ENCODE measurements around the gene TMEM178A.

The TMEM178A gene

DNA sequence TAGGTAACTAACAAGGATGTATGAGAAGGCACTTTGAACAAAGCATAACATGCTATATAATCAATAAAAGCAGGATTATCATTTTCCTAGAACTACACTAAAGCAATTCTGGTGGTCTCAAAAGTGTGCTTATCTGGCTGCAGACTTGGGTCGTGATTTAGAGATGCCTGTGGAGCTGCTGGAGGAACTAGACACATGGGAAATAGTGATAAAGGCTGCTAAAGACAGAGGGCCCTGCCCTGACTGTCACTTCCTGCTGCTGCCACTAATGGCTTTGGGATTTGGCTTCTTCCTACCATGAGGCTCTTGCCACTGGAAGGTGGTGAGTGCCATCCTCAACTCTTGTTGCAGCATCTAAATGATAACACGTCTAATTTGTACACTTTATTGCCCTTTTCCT is 22.5 kb downstream of the TMEM178A start:
- DNase-seq, result no peak
- Histone ChIP-seq H3K36me3 (ENCODE audit: control insufficient read depth, insufficient read depth, low read length) (no peaks in the 10 kb centered on the region), H3K9me3 (ENCODE audit: control insufficient read depth, low read length) (no peaks in the 10 kb centered on the region), H3K4me3 (ENCODE audit: insufficient read depth, low read depth, low read length, poor library complexity, severe bottlenecking) (no peak overlapping the region), H3K27ac (ENCODE audit: insufficient read depth, low read length, poor library complexity, severe bottlenecking) (no peak overlapping the region), H3K4me1 (ENCODE audit: control insufficient read depth, insufficient read depth, low read length, poor library complexity, severe bottlenecking) (no peaks in the 10 kb centered on the region), H3K27me3 (replicated peaks; ENCODE audit: control insufficient read depth, insufficient read depth, low read length, poor library complexity, severe bottlenecking) (no peaks in the 10 kb centered on the region)

DNA sequence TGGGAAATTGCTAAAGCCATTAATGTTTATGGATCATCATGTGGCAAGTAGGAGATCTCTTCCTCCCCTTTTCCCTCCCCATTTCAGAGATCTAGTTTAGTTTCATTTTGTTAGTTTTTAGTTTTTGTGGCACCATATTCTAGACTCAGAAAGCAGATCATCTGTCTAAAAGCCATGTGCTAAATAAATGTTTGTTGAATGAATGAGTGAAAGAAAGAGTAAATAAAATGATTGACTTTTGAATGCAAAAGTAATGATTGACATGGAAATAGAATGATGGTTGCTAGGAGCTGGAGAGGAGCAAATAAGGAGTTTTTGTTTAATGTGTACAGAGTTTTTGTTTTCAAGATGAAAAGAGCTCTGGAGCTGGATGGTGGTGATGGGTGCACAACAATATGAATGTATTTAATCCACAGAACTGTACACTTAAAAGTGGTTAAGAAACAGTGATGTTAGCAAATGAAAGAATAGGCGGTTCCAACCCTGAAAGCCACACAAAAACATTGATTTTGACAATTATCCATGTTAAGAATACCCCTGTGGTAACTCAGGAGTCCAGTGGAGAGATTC is 23.6 kb downstream of the TMEM178A start:
- Histone ChIP-seq H3K36me3 (ENCODE audit: control insufficient read depth, insufficient read depth, low read length) (no peaks in the 10 kb centered on the region), H3K27ac (ENCODE audit: insufficient read depth, low read length, poor library complexity, severe bottlenecking) (no peak overlapping the region), H3K9me3 (ENCODE audit: control insufficient read depth, low read length) (no peaks in the 10 kb centered on the region), H3K4me3 (ENCODE audit: insufficient read depth, low read depth, low read length, poor library complexity, severe bottlenecking) (no peak overlapping the region), H3K4me1 (ENCODE audit: control insufficient read depth, insufficient read depth, low read length, poor library complexity, severe bottlenecking) (no peaks in the 10 kb centered on the region), H3K27me3 (replicated peaks; ENCODE audit: control insufficient read depth, insufficient read depth, low read length, poor library complexity, severe bottlenecking) (no peaks in the 10 kb centered on the region)
- DNase-seq, result no peak

DNA sequence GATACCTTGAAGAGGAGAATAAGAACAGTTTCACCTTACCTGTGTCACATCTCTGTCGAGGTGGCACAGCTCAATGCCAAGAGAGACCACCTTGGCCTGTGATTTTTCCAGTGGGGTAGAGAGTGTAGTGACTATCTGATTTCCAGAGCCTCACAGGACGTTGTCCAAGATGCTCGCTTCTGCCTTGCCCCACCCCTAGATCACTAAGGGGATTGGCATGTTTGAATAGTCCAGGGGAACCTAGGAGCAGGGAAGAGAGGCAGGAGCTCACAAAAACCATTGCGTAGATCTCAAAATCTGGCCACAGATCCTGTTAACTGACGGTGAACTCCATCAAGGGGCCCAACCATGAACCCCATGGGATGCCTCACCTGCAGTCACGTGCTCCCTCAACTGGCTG is 24.2 kb downstream of the TMEM178A start:
- no peak for DNase-seq
- H3K4me3 ChIP-seq (ENCODE audit: insufficient read depth, low read depth, low read length, poor library complexity, severe bottlenecking), result no peak overlapping the region
- H3K4me1 ChIP-seq (ENCODE audit: control insufficient read depth, insufficient read depth, low read length, poor library complexity, severe bottlenecking), result no peaks in the 10 kb centered on the region
- no peaks in the 10 kb centered on the region for H3K9me3 ChIP-seq (ENCODE audit: control insufficient read depth, low read length)
- no peak overlapping the region for H3K27ac ChIP-seq (ENCODE audit: insufficient read depth, low read length, poor library complexity, severe bottlenecking)
- H3K27me3 ChIP-seq (replicated peaks; ENCODE audit: control insufficient read depth, insufficient read depth, low read length, poor library complexity, severe bottlenecking), result no peaks in the 10 kb centered on the region
- no peaks in the 10 kb centered on the region for H3K36me3 ChIP-seq (ENCODE audit: control insufficient read depth, insufficient read depth, low read length)

DNA sequence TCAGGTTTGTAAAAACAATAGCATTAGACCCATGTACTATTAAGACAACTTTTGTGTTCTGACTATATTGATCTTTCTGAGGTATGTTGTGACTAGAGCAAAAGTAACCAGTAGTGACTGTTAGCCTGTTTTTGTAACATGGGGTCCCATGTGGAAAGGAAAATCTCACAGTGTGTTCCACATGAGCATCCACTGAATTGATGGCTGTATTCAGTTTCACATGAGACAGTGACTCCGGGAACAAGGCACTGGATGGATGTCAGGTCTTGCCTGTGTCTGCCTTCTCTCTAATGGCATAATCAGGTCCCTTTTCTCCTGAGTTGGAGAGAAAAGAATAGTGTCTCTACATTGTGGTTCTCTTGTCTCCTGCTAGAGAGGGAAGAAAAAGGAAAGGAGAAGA is 27.5 kb downstream of the TMEM178A start:
- no peak overlapping the region for H3K27ac ChIP-seq (ENCODE audit: insufficient read depth, low read length, poor library complexity, severe bottlenecking)
- no peaks in the 10 kb centered on the region for H3K27me3 ChIP-seq (replicated peaks; ENCODE audit: control insufficient read depth, insufficient read depth, low read length, poor library complexity, severe bottlenecking)
- H3K9me3 ChIP-seq (ENCODE audit: control insufficient read depth, low read length), result no peaks in the 10 kb centered on the region
- H3K36me3 ChIP-seq (ENCODE audit: control insufficient read depth, insufficient read depth, low read length), result no peaks in the 10 kb centered on the region
- H3K4me3 ChIP-seq (ENCODE audit: insufficient read depth, low read depth, low read length, poor library complexity, severe bottlenecking), result no peak overlapping the region
- no peak for DNase-seq
- no peaks in the 10 kb centered on the region for H3K4me1 ChIP-seq (ENCODE audit: control insufficient read depth, insufficient read depth, low read length, poor library complexity, severe bottlenecking)

- no peaks in the 10 kb centered on the region for H3K9me3 ChIP-seq (ENCODE audit: control insufficient read depth, low read length)
- no peak for DNase-seq
- H3K36me3 ChIP-seq (ENCODE audit: control insufficient read depth, insufficient read depth, low read length), result no peaks in the 10 kb centered on the region
- no peaks in the 10 kb centered on the region for H3K27me3 ChIP-seq (replicated peaks; ENCODE audit: control insufficient read depth, insufficient read depth, low read length, poor library complexity, severe bottlenecking)
- no peaks in the 10 kb centered on the region for H3K4me1 ChIP-seq (ENCODE audit: control insufficient read depth, insufficient read depth, low read length, poor library complexity, severe bottlenecking)
- no peak overlapping the region for H3K27ac ChIP-seq (ENCODE audit: insufficient read depth, low read length, poor library complexity, severe bottlenecking)
- H3K4me3 ChIP-seq (ENCODE audit: insufficient read depth, low read depth, low read length, poor library complexity, severe bottlenecking), result no peak overlapping the region
Measured at GRCh38 chr2:39696101-39696553, 30.4 kb downstream of the TMEM178A start.

- no peak overlapping the region for H3K27ac ChIP-seq (ENCODE audit: insufficient read depth, low read length, poor library complexity, severe bottlenecking)
- no peaks in the 10 kb centered on the region for H3K9me3 ChIP-seq (ENCODE audit: control insufficient read depth, low read length)
- no peak overlapping the region for H3K4me3 ChIP-seq (ENCODE audit: insufficient read depth, low read depth, low read length, poor library complexity, severe bottlenecking)
- no peaks in the 10 kb centered on the region for H3K36me3 ChIP-seq (ENCODE audit: control insufficient read depth, insufficient read depth, low read length)
- DNase-seq, result no peak
- H3K27me3 ChIP-seq (replicated peaks; ENCODE audit: control insufficient read depth, insufficient read depth, low read length, poor library complexity, severe bottlenecking), result no peaks in the 10 kb centered on the region
- H3K4me1 ChIP-seq (ENCODE audit: control insufficient read depth, insufficient read depth, low read length, poor library complexity, severe bottlenecking), result no peaks in the 10 kb centered on the region
Measured at GRCh38 chr2:39696838-39697237, 31.1 kb downstream of the TMEM178A start.

- H3K4me1 ChIP-seq (ENCODE audit: control insufficient read depth, insufficient read depth, low read length, poor library complexity, severe bottlenecking), result no peaks in the 10 kb centered on the region
- no peaks in the 10 kb centered on the region for H3K9me3 ChIP-seq (ENCODE audit: control insufficient read depth, low read length)
- DNase-seq, result no peak
- H3K4me3 ChIP-seq (ENCODE audit: insufficient read depth, low read depth, low read length, poor library complexity, severe bottlenecking), result no peak overlapping the region
- no peak overlapping the region for H3K27ac ChIP-seq (ENCODE audit: insufficient read depth, low read length, poor library complexity, severe bottlenecking)
- no peaks in the 10 kb centered on the region for H3K36me3 ChIP-seq (ENCODE audit: control insufficient read depth, insufficient read depth, low read length)
- H3K27me3 ChIP-seq (replicated peaks; ENCODE audit: control insufficient read depth, insufficient read depth, low read length, poor library complexity, severe bottlenecking), result no peaks in the 10 kb centered on the region
Measured at GRCh38 chr2:39697454-39697853, 31.7 kb downstream of the TMEM178A start.

DNA sequence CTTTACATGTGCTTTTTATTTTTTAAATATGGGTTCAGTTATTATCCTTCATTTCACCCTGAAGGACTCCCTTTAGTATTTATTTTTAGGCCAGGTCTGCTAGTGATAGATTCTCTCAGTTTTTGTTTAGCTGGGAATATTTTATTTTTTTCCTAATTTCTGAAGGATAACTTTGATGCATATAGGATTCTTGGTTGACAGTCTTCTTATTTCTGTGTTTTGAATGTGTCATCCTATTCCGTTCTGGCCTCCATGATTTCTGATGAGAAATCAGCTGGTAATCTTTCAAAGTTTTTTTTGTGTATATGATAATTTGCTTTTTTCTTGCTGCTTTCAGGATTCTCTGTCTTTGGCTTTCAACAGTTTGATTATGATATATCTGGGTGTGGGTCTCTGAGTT is 35.4 kb downstream of the TMEM178A start:
- no peak for DNase-seq
- no peak overlapping the region for H3K27ac ChIP-seq (ENCODE audit: insufficient read depth, low read length, poor library complexity, severe bottlenecking)
- no peaks in the 10 kb centered on the region for H3K27me3 ChIP-seq (replicated peaks; ENCODE audit: control insufficient read depth, insufficient read depth, low read length, poor library complexity, severe bottlenecking)
- no peaks in the 10 kb centered on the region for H3K9me3 ChIP-seq (ENCODE audit: control insufficient read depth, low read length)
- H3K4me1 ChIP-seq (ENCODE audit: control insufficient read depth, insufficient read depth, low read length, poor library complexity, severe bottlenecking), result no peaks in the 10 kb centered on the region
- no peaks in the 10 kb centered on the region for H3K36me3 ChIP-seq (ENCODE audit: control insufficient read depth, insufficient read depth, low read length)
- no peak overlapping the region for H3K4me3 ChIP-seq (ENCODE audit: insufficient read depth, low read depth, low read length, poor library complexity, severe bottlenecking)

DNA sequence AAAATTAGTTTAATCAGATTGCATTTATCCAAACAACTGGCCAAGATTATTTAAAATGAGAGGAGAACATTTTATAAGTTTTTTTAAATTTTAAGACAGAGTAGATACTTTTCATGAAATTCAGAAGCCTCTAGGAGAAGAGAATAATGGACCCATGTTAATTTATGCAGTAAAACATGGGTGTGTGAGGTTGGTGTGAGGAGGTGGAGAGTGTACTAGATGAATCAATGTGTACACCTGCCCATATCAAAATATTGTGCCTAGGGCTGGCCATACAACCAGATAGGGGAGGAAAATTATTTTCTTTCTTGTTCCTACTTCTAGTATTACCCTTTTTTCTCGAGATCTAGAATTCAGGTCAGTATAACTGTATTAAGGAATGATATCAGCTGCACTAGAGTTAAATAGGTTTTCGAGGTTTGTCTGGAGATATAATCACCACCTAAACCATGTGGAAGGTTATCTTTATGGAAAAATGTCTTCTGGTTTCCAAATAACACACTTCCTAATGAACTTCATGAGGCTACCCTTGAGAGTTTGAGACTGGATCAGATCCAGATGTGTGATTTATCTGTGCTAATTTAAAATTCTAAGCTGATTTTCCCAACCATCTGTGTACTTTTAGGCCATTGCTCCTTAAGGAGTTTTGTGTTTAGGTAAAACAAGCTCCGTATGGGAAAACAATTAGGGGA is 37.6 kb downstream of the TMEM178A start:
- H3K4me3 ChIP-seq (ENCODE audit: insufficient read depth, low read depth, low read length, poor library complexity, severe bottlenecking), result no peak overlapping the region
- no peaks in the 10 kb centered on the region for H3K9me3 ChIP-seq (ENCODE audit: control insufficient read depth, low read length)
- no peak overlapping the region for H3K27ac ChIP-seq (ENCODE audit: insufficient read depth, low read length, poor library complexity, severe bottlenecking)
- H3K4me1 ChIP-seq (ENCODE audit: control insufficient read depth, insufficient read depth, low read length, poor library complexity, severe bottlenecking), result no peaks in the 10 kb centered on the region
- H3K27me3 ChIP-seq (replicated peaks; ENCODE audit: control insufficient read depth, insufficient read depth, low read length, poor library complexity, severe bottlenecking), result no peaks in the 10 kb centered on the region
- H3K36me3 ChIP-seq (ENCODE audit: control insufficient read depth, insufficient read depth, low read length), result no peaks in the 10 kb centered on the region
- DNase-seq, result no peak

GRCh38 chr2:39704540-39704939 is 38.8 kb downstream of the TMEM178A start:
- H3K4me3 ChIP-seq (ENCODE audit: insufficient read depth, low read depth, low read length, poor library complexity, severe bottlenecking), result no peak overlapping the region
- H3K4me1 ChIP-seq (ENCODE audit: control insufficient read depth, insufficient read depth, low read length, poor library complexity, severe bottlenecking), result no peaks in the 10 kb centered on the region
- no peak overlapping the region for H3K27ac ChIP-seq (ENCODE audit: insufficient read depth, low read length, poor library complexity, severe bottlenecking)
- no peaks in the 10 kb centered on the region for H3K9me3 ChIP-seq (ENCODE audit: control insufficient read depth, low read length)
- no peaks in the 10 kb centered on the region for H3K36me3 ChIP-seq (ENCODE audit: control insufficient read depth, insufficient read depth, low read length)
- H3K27me3 ChIP-seq (replicated peaks; ENCODE audit: control insufficient read depth, insufficient read depth, low read length, poor library complexity, severe bottlenecking), result no peaks in the 10 kb centered on the region
- no peak for DNase-seq

Measured in effector memory CD4-positive, alpha-beta T cell (primary cell).